DOHH2 (cell line): Measurements from ENCODE around the gene RPL27.
"Not testable (repeated sequence)": the region's sequence is repeated elsewhere in the genome, so short reads cannot be mapped to it uniquely, and the experiment has no call there.

Experiments
- H3F3A ChIP-seq: fragments of 200-600 bp; sonication (generic), shearing (Covaris generic); 2 replicates; pipeline ENCODE4 v1.6.0; 2016; ENCODE audit warnings: antibody characterized with exemption, mild to moderate bottlenecking; ENCODE audit not compliant: control insufficient read depth, insufficient read depth
- H3K27ac ChIP-seq: fragments of 200-600 bp; sonication (generic); 2 replicates; pipeline ENCODE4 v1.5.1; 2014; ENCODE audit warnings: low read depth, mild to moderate bottlenecking, low read length, moderate library complexity
- H3K27me3 ChIP-seq: fragments of 200-600 bp; sonication (generic); 2 replicates; pipeline ENCODE4 v1.6.1; 2014; ENCODE audit warnings: mild to moderate bottlenecking, low read length, mixed read lengths; ENCODE audit not compliant: control insufficient read depth
- H3K36me3 ChIP-seq: fragments of 200-600 bp; sonication (generic); 2 replicates; pipeline ENCODE4 v1.6.1; 2014; ENCODE audit warnings: mild to moderate bottlenecking, low read length, moderate library complexity, mixed read lengths; ENCODE audit not compliant: control insufficient read depth
- H3K4me1 ChIP-seq: fragments of 200-600 bp; sonication (generic); 2 replicates; pipeline ENCODE4 v1.6.1; 2014; ENCODE audit warnings: mild to moderate bottlenecking, low read length, mixed read lengths; ENCODE audit not compliant: control insufficient read depth
- H3K4me2 ChIP-seq: fragments of 200-600 bp; sonication (generic); 2 replicates; pipeline ENCODE4 v1.6.0; 2014; ENCODE audit warnings: mild to moderate bottlenecking, low read length, moderate library complexity
- H3K4me3 ChIP-seq: fragments of 200-600 bp; sonication (generic); 2 replicates; pipeline ENCODE4 v1.5.1; 2014; ENCODE audit warnings: mild to moderate bottlenecking, low read length, mixed read lengths
- H3K79me2 ChIP-seq: fragments of 200-600 bp; sonication (generic); 2 replicates; pipeline ENCODE4 v1.6.1; 2014; ENCODE audit warnings: mild to moderate bottlenecking, low read length, mixed read lengths; ENCODE audit not compliant: control insufficient read depth
- H3K9me2 ChIP-seq: fragments of 200-600 bp; sonication (generic); replicated peaks from 2 replicates; pipeline ENCODE4 v1.6.1; 2014; ENCODE audit warnings: mild to moderate bottlenecking, low read length, mixed read lengths; ENCODE audit not compliant: control insufficient read depth
- H3K9me3 ChIP-seq: fragments of 200-600 bp; sonication (generic); 2 replicates; pipeline ENCODE4 v1.6.1; 2014; ENCODE audit warnings: antibody characterized with exemption, low read length, mixed read lengths; ENCODE audit not compliant: control insufficient read depth, insufficient read depth
- H4K20me1 ChIP-seq: fragments of 200-600 bp; sonication (generic); 2 replicates; pipeline ENCODE4 v1.6.0; 2014; ENCODE audit warnings: low read depth, mild to moderate bottlenecking, antibody characterized with exemption, low read length, moderate library complexity; ENCODE audit not compliant: control insufficient read depth, insufficient read depth
- CTCF ChIP-seq: fragments of 200-600 bp; sonication (generic); IDR thresholded peaks from one replicate; pipeline ENCODE4 v1.5.1; 2014; ENCODE audit warnings: antibody characterized with exemption, mild to moderate bottlenecking, low read depth, low read length; ENCODE audit not compliant: poor library complexity, severe bottlenecking
- EZH2phosphoT487 ChIP-seq: fragments of 200-600 bp; sonication (generic); IDR thresholded peaks from 2 replicates; pipeline ENCODE4 v1.6.1; 2017; ENCODE audit warnings: borderline replicate concordance, mild to moderate bottlenecking, antibody characterized with exemption, low read length, moderate library complexity, mixed read lengths

Gene RPL27

GRCh38 chr17:42989726-42990652 lies 8.2 kb upstream of the RPL27 start:
- no peak overlapping the region for H3K27ac ChIP-seq
- H3K4me1 ChIP-seq = peaks cover 14% of the 10 kb centered on the region
- no peaks in the 10 kb centered on the region for H4K20me1 ChIP-seq
- H3K4me2 ChIP-seq = no peak overlapping the region
- H3K9me3 ChIP-seq = no peaks in the 10 kb centered on the region
- H3K9me2 ChIP-seq = no peaks in the 10 kb centered on the region
- H3F3A ChIP-seq = peaks cover 1% of the 10 kb centered on the region
- H3K36me3 ChIP-seq = peaks cover 84% of the 10 kb centered on the region
- no peak overlapping the region for H3K4me3 ChIP-seq
- peaks cover 21% of the 10 kb centered on the region for H3K79me2 ChIP-seq
- H3K27me3 ChIP-seq = no peaks in the 10 kb centered on the region
- TF ChIP-seq EZH2phosphoT487 (no peak), CTCF (no peak)

- TF ChIP-seq CTCF (no peak), EZH2phosphoT487 (no peak)
- Histone ChIP-seq H3K4me3 (no peak overlapping the region), H3K27me3 (no peaks in the 10 kb centered on the region), H3F3A (peaks cover 4% of the 10 kb centered on the region), H3K36me3 (peaks cover 71% of the 10 kb centered on the region), H3K9me2 (no peaks in the 10 kb centered on the region), H3K9me3 (no peaks in the 10 kb centered on the region), H3K4me2 (no peak overlapping the region), H3K4me1 (peaks cover 5% of the 10 kb centered on the region; the same call in 1 of the 2 replicates), H3K27ac (no peak overlapping the region), H3K79me2 (peaks cover 7% of the 10 kb centered on the region), H4K20me1 (no peaks in the 10 kb centered on the region)
Observed at GRCh38 chr17:42991471-42991870, 6.7 kb upstream of the RPL27 start.

GRCh38 chr17:42992872-42993271 lies 5.3 kb upstream of the RPL27 start:
- H3K4me2 ChIP-seq = no peak overlapping the region
- no peak overlapping the region for H3K4me3 ChIP-seq
- H4K20me1 ChIP-seq = no peaks in the 10 kb centered on the region
- TF ChIP-seq EZH2phosphoT487 = no peak
- no peak for TF ChIP-seq CTCF
- H3K27ac ChIP-seq = no peak overlapping the region
- H3K4me1 ChIP-seq = peaks cover 15% of the 10 kb centered on the region
- H3K27me3 ChIP-seq = no peaks in the 10 kb centered on the region
- H3K9me3 ChIP-seq = no peaks in the 10 kb centered on the region
- H3K9me2 ChIP-seq = no peaks in the 10 kb centered on the region
- peaks cover 8% of the 10 kb centered on the region for H3F3A ChIP-seq
- peaks cover 57% of the 10 kb centered on the region for H3K36me3 ChIP-seq
- no peaks in the 10 kb centered on the region; the same call in 1 of the 2 replicates for H3K79me2 ChIP-seq

GRCh38 chr17:42993913-42994312 lies 4.3 kb upstream of the RPL27 start:
- Histone ChIP-seq H3K4me1 (peaks cover 16% of the 10 kb centered on the region), H3F3A (peaks cover 11% of the 10 kb centered on the region), H3K36me3 (peaks cover 53% of the 10 kb centered on the region)
- not testable (repeated sequence) for H3K27ac ChIP-seq, H3K4me2 ChIP-seq, H3K9me3 ChIP-seq, H3K27me3 ChIP-seq, H3K79me2 ChIP-seq, H4K20me1 ChIP-seq, H3K4me3 ChIP-seq, H3K9me2 ChIP-seq
